HCT116 (cell line): ENCODE data around the gene BIN2. TPM values are rescaled to one million over a fixed set of nuclear protein-coding genes. Genes with fewer than 3 reads are reported as not detected.

Experiments used
- ATAC-seq: fragments of 200-7000 bp; cut with Tn5 transposase; 2 replicates; pipeline ENCODE4 v1.9.1; 2020; ENCODE audit warnings: mild to moderate bottlenecking, moderate library complexity
- BruUV-seq: library from RNA; stranded (reverse); fragments of 400-500 nt; replicated peaks from 2 replicates; lab custom pipeline; 2021; lab: Mats Ljungman, UMichigan
- CTCF ChIA-PET: fragments of 300-600 bp; sonication (Branson Sonifier 250); formaldehyde crosslinking; loops from one replicate; lab custom pipeline; 2021; ENCODE audit warnings: antibody characterized with exemption; lab: Charles Lee
- POLR2A ChIA-PET: fragments of 300-600, 350-600 bp; sonication (Branson Sonifier 250); formaldehyde crosslinking; loops from one replicate; lab custom pipeline; 2021; ENCODE audit warnings: antibody characterized with exemption; lab: Charles Lee
- RAD21 ChIA-PET, 2 experiments: fragments of 300-600 bp; sonication (Branson Sonifier 250); formaldehyde crosslinking; loops; one replicate each; lab custom pipeline; 2023; ENCODE audit warnings: low total read pairs in 2 of 2; ENCODE audit not compliant: uncharacterized antibody in 2 of 2, unreplicated experiment in 2 of 2, low non-redundant PET in 1 of 2; lab: Charles Lee
- DNase-seq: peaks from one replicate; pipeline ENCODE4 v3.0.0-alpha.2; 2010; ENCODE audit warnings: low read depth, low spot score
- H2AFZ ChIP-seq: fragments of 200-600 bp; shearing (Covaris generic), sonication (generic); 2 replicates; pipeline ENCODE4 v1.6.1; 2017; ENCODE audit warnings: low read depth, mixed run types, mixed read lengths, antibody characterized with exemption, low read length; ENCODE audit not compliant: poor library complexity, severe bottlenecking
- H3K27ac ChIP-seq: 2 replicates; pipeline ENCODE4 v1.5.1; 2012; ENCODE audit warnings: low read depth, low read length
- H3K27me3 ChIP-seq: fragments of 200-600 bp; sonication (generic); 2 replicates; pipeline ENCODE4 v1.6.1; 2016; ENCODE audit warnings: mixed run types, low read length, mixed read lengths; ENCODE audit not compliant: insufficient read depth
- H3K36me3 ChIP-seq, 2 experiments: fragments of 200-500 bp in 1 of 2; fragments of 200-600 bp in 1 of 2; sonication (Bioruptor generic) in 1 of 2; sonication (generic) in 1 of 2; 2 replicates each; pipeline versions ENCODE4 v1.5.1 to v1.6.1; 2014 to 2016; ENCODE audit warnings: low read length in 2 of 2, inconsistent platforms in 1 of 2, mixed read lengths in 1 of 2, mixed run types in 1 of 2; ENCODE audit not compliant: insufficient read depth in 2 of 2, control insufficient read depth in 1 of 2
- H3K4me1 ChIP-seq, 2 experiments: fragments of 200-600 bp in 1 of 2; sonication (generic) in 1 of 2; 2 replicates each; pipeline versions ENCODE4 v1.5.1 to v1.6.1; 2012 to 2017; ENCODE audit warnings: low read length in 2 of 2, inconsistent platforms in 1 of 2, mild to moderate bottlenecking in 1 of 2, mixed read lengths in 1 of 2, mixed run types in 1 of 2, moderate library complexity in 1 of 2; ENCODE audit not compliant: insufficient read depth in 2 of 2, control insufficient read depth in 1 of 2
- H3K4me2 ChIP-seq: fragments of 200-600 bp; sonication (generic); 2 replicates; pipeline ENCODE4 v1.6.1; 2017; ENCODE audit warnings: mixed run types, low read length, mixed read lengths
- H3K4me3 ChIP-seq, 2 experiments: fragments of 200-600 bp in 1 of 2; sonication (generic) in 1 of 2; replicated peaks in 1 of 2; 2 replicates each; pipeline ENCODE4 v1.5.1; 2011 to 2016; ENCODE audit warnings: low read length in 2 of 2, control low read depth in 1 of 2, low read depth in 1 of 2, mild to moderate bottlenecking in 1 of 2, mixed read lengths in 1 of 2, mixed run types in 1 of 2
- H3K79me2 ChIP-seq: fragments of 200-600 bp; sonication (generic); 2 replicates; pipeline ENCODE4 v1.6.1; 2017; ENCODE audit warnings: mild to moderate bottlenecking, mixed run types, low read length, moderate library complexity, mixed read lengths; ENCODE audit not compliant: insufficient read depth
- H3K9ac ChIP-seq: fragments of 200-600 bp; sonication (generic); 2 replicates; pipeline ENCODE4 v1.6.1; 2016; ENCODE audit warnings: low read length, mixed read lengths
- H3K9me2 ChIP-seq: fragments of 200-600 bp; sonication (generic), shearing (Covaris generic); 2 replicates; pipeline ENCODE4 v1.6.1; 2017; ENCODE audit warnings: mixed run types, mild to moderate bottlenecking, moderate library complexity; ENCODE audit not compliant: insufficient read depth
- H3K9me3 ChIP-seq, 2 experiments: fragments of 200-500 bp in 1 of 2; fragments of 200-600 bp in 1 of 2; sonication (Bioruptor generic) in 1 of 2; sonication (generic) in 1 of 2; 2 replicates each; pipeline ENCODE4 v1.6.1; 2014 to 2017; ENCODE audit warnings: low read length in 2 of 2, mixed read lengths in 2 of 2, inconsistent platforms in 1 of 2, low read depth in 1 of 2, mild to moderate bottlenecking in 1 of 2, mixed run types in 1 of 2, moderate library complexity in 1 of 2; ENCODE audit not compliant: control insufficient read depth in 1 of 2, insufficient read depth in 1 of 2
- H4K20me1 ChIP-seq: fragments of 200-600 bp; sonication (generic), shearing (Covaris generic); 2 replicates; pipeline ENCODE4 v1.6.1; 2017; ENCODE audit warnings: mixed run types, mild to moderate bottlenecking, moderate library complexity; ENCODE audit not compliant: insufficient read depth
- CEBPB ChIP-seq: IDR thresholded peaks from 2 replicates; pipeline ENCODE4 v1.6.1; 2012; ENCODE audit warnings: low read depth
- CTCF ChIP-seq, 3 experiments: fragments of 200-600 bp in 1 of 3; sonication (generic) in 1 of 3; IDR thresholded peaks in 2 of 3; conservative IDR thresholded peaks in 1 of 3; 2 replicates each; pipeline ENCODE4 v1.5.1; 2012 to 2017; ENCODE audit warnings: low read depth in 2 of 3, low read length in 2 of 3, antibody characterized with exemption in 1 of 3, borderline replicate concordance in 1 of 3, control low read depth in 1 of 3, mild to moderate bottlenecking in 1 of 3, mixed read lengths in 1 of 3, mixed run types in 1 of 3, moderate library complexity in 1 of 3; ENCODE audit not compliant: insufficient read depth in 1 of 3
- ELF1 ChIP-seq: IDR thresholded peaks from 2 replicates; pipeline ENCODE4 v1.6.1; 2012; ENCODE audit warnings: low read depth, borderline replicate concordance
- EZH2 ChIP-seq: fragments of 200-600 bp; sonication (generic); IDR thresholded peaks from 2 replicates; pipeline ENCODE4 v1.6.1; 2017; ENCODE audit warnings: antibody characterized with exemption, mixed run types
- EZH2phosphoT487 ChIP-seq: fragments of 200-600 bp; IDR thresholded peaks from 2 replicates; pipeline ENCODE4 v1.6.1; 2018; ENCODE audit warnings: antibody characterized with exemption, borderline replicate concordance
- JUND ChIP-seq: IDR thresholded peaks from 2 replicates; pipeline ENCODE4 v1.6.1; 2012
- POLR2A ChIP-seq: IDR thresholded peaks from 2 replicates; pipeline ENCODE4 v1.7.0; 2011; ENCODE audit warnings: borderline replicate concordance; ENCODE audit not compliant: insufficient read depth, insufficient read length; ENCODE audit errors: extremely low read depth
- RAD21 ChIP-seq: IDR thresholded peaks from 2 replicates; pipeline ENCODE4 v1.6.1; 2012; ENCODE audit warnings: low read depth, mild to moderate bottlenecking
- SP1 ChIP-seq: IDR thresholded peaks from 2 replicates; pipeline ENCODE4 v1.6.1; 2012; ENCODE audit warnings: low read depth
- TCF7L2 ChIP-seq: IDR thresholded peaks from 2 replicates; pipeline ENCODE4 v1.7.0; 2011; ENCODE audit warnings: borderline replicate concordance, inconsistent platforms; ENCODE audit not compliant: insufficient read depth, insufficient read length; ENCODE audit errors: extremely low read depth
- YY1 ChIP-seq: IDR thresholded peaks from 2 replicates; pipeline ENCODE4 v1.6.1; 2011; ENCODE audit warnings: low read length, low read depth, moderate library complexity, mild to moderate bottlenecking; ENCODE audit not compliant: insufficient replicate concordance; ENCODE audit errors: extremely low read depth
- ZFX ChIP-seq: fragments of 450-650 bp; IDR thresholded peaks from 2 replicates; pipeline ENCODE4 v1.6.1; 2017
- ZNF274 ChIP-seq: fragments of 200-500 bp; sonication (Bioruptor generic); IDR thresholded peaks from 2 replicates; pipeline ENCODE4 v1.6.1; 2014; ENCODE audit warnings: mild to moderate bottlenecking, low read depth, low read length, inconsistent platforms
- intact Hi-C: fragments of 100-400 bp; cut with micrococcal nuclease; formaldehyde crosslinking; loops from 2 replicates; pipeline ENCODE4 v1.10.0; 2022
- total RNA-seq: library from RNA; stranded (reverse); gene quantifications from one replicate; pipeline ENCODE4 v1.2.1, GENCODE V29; 2021; ENCODE audit not compliant: unreplicated experiment

Gene BIN2
- total RNA-seq, 1 experiment from 2014 or later, result 0.22 TPM

GRCh38 chr12:51335931-51336330, 12.0 kb upstream of the BIN2 start:
- BruUV-seq, result no TSS peak
- POLR2A ChIA-PET, result interaction anchor here (0.7 kb wide), 1 partner anchor 260 kb away, joined by 3 read pairs; no protein-coding TSS in a partner anchor
- Histone ChIP-seq H3K27me3 (no peaks in the 10 kb centered on the region), H3K79me2 (no peaks in the 10 kb centered on the region), H3K27ac (no peak overlapping the region), H4K20me1 (no peaks in the 10 kb centered on the region), H3K4me1 (peaks cover 0 to under 1% of the 10 kb centered on the region in 2 experiments; a peak in 1 of 4 replicates), H3K9ac (no peak overlapping the region), H3K4me3 (no peak overlapping the region), H2AFZ (no peak overlapping the region), H3K36me3 (no peaks in the 10 kb centered on the region), H3K9me3 (no peaks in the 10 kb centered on the region), H3K9me2 (no peaks in the 10 kb centered on the region), H3K4me2 (no peak overlapping the region)
- CTCF ChIA-PET, result no interaction called here
- RAD21 ChIA-PET, result no interaction called here
- DNase-seq (no peak), ATAC-seq (no peak)
- TF ChIP-seq EZH2phosphoT487 (no peak), POLR2A (no peak), ZFX (no peak), YY1 (no peak), EZH2 (no peak), TCF7L2 (no peak), ELF1 (no peak), CEBPB (no peak), JUND (no peak), RAD21 (no peak), SP1 (no peak), ZNF274 (no peak), CTCF (IDR thresholded peaks at IDR 0.05 in 2 of 3, conservative IDR thresholded peaks at IDR 0.05 in 1 of 3; ENCODE audit: borderline replicate concordance in 1 of 3, insufficient read depth in 1 of 3, low read depth in 2 of 3, low read length in 2 of 3) (no peak)
- intact Hi-C loops, result no loop called here
